GM12801 (cell line): Measurements from ENCODE around the gene POLR3E.

ENCODE experiments used
- TF ChIP-seq, protein P1 (sequence below): IDR thresholded peaks from one replicate; pipeline ENCODE4 v1.5.1; 2011; ENCODE audit warnings: control low read depth; ENCODE audit not compliant: insufficient read length; ENCODE audit errors: extremely low read depth

Gene POLR3E

DNA sequence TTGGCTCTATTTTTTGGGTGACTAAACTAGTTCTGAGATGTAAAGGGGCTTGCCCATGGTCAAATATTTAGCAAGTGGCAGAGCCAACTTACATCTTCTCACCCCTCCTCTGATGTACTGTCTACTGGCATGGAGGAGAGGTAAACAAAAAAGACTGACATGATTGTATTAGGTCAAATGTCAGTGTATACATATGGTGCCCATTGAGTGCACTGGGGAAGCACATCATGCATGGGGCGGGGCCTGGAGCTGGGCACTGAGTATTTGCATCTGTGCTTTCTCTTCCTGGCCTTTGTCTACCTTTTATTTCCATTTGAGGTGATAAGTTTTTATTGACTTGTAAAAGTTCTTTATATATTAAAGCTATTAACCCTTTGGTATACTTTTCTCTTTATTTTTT is 22.3 kb upstream of the POLR3E start:
- TF ChIP-seq, protein P1, sequence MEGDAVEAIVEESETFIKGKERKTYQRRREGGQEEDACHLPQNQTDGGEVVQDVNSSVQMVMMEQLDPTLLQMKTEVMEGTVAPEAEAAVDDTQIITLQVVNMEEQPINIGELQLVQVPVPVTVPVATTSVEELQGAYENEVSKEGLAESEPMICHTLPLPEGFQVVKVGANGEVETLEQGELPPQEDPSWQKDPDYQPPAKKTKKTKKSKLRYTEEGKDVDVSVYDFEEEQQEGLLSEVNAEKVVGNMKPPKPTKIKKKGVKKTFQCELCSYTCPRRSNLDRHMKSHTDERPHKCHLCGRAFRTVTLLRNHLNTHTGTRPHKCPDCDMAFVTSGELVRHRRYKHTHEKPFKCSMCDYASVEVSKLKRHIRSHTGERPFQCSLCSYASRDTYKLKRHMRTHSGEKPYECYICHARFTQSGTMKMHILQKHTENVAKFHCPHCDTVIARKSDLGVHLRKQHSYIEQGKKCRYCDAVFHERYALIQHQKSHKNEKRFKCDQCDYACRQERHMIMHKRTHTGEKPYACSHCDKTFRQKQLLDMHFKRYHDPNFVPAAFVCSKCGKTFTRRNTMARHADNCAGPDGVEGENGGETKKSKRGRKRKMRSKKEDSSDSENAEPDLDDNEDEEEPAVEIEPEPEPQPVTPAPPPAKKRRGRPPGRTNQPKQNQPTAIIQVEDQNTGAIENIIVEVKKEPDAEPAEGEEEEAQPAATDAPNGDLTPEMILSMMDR = no peak

DNA sequence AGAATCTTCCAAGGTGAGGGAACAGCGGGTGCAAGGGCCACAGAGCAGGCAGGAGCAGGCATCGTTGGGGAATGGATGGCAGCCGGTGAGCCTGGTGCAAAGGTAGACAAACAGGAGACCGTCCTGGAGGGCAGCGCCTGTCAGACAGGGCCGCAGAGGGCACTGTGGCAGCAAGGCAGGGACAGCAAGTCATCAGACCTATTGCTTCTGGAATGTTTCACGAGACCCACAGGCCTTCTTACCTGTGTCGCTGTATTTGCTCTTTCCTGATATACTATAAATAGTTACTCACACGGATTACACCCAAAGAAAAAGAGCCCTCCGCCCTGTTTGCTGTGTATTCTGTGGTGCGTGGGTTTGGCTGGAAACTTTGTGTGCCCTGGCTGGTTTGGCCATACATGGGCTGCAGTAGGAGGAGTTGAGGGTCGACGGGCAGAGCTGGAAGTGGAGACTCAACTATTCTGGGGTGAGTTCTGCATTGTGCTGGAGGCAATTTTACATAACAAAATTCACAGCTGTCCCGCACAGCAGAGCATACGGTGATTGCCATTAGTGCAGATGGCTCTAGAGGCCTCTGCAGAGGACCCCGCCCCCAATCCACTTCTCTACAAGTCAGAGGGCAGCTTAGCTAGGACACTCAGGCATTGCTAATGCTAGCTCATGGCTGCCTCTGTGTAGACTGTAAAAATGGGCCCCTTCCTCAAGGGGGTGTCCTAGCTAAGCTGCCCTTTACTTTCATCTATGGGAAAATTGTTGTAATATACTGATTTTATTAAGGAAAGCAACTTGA is 18.6 kb upstream of the POLR3E start:
- TF ChIP-seq, protein P1 = no peak

DNA sequence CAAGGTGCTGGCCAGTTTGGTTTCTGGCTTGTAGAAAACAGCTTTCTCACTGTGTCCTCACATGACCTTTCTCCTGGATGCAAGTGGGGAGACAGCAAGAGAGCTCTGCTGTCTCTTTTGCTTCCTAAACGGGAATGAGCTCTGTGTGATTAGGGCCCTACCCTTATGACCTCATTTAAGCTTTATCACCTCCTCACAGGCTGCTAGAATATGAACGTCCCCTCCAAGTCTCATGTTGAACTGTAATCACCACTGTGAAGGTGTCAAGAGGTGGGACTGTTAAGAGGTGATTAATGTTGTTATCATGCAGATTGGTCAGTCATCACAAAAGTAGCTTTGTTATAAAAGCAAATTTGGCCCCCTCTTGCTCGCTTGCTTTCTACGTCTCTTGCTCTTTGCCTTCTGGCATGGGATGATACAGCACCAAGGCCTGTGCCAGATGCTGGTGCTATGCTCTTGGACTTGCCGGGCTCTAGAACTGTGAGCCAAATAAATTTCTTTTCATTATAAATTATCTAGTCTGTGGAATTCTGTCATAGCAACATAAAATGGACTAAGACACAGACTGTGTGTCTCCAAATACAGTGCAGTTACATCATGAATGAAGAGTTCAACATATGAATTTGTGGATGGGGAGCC is 14.8 kb upstream of the POLR3E start:
- TF ChIP-seq, protein P1 = no peak

DNA sequence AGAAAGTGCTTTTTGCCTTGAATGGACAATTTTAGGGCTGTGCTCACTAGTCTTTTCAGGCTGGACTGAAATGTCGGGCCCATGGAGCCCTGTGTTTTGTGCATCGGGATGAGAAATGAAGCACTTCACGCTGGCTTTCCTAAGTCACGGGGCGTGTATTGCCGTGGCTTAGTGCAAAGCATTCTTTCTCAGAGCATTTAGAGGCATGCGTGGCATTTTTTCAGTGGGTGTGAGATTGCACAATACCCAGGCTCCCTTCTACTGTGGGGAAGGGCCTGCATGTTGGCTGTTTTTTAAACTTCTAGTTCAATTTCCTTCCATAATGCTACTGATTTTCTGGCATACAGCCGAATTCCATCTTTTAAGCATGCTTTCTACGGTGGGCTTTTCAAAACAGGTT is 12.6 kb upstream of the POLR3E start:
- TF ChIP-seq, protein P1 = no peak

DNA sequence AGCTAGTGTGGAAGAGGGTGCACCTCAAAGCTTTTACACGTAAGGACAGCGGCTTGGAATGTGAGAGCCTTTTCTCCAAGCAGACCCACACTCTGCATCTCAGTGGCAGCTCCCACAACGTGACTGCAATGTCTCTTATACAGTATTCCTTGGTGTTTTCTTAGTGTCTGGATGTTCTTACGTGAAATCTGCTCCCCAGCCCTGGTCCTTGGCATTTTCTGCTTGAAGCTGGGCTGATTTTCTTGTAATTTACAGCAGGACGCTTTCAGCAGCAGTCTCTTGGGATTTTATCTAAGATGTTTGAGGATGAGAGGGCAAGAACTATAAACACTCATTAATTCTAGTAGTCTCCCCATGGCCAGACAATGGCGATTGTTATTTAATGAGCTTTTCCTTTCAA is 12.1 kb upstream of the POLR3E start:
- TF ChIP-seq, protein P1 = no peak

DNA sequence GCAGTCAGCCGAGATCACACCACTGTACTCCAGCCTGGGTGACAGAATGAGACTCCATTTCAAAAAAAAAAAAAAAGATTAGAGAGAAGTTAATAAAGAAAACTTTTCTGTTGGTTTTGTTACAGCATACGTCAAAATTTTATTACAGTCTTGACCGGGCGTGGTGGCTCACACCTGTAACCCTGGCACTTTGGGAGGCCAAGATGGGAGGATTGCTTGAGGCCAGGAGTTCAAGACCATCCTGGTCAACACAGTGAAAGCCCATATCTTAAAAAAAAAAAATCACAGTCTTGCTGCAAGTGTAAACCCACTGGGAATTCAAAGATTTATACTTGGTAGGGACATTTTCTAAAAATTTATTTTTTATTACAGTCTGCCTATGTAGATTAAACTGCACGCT is 6.2 kb upstream of the POLR3E start:
- TF ChIP-seq, protein P1 = no peak

DNA sequence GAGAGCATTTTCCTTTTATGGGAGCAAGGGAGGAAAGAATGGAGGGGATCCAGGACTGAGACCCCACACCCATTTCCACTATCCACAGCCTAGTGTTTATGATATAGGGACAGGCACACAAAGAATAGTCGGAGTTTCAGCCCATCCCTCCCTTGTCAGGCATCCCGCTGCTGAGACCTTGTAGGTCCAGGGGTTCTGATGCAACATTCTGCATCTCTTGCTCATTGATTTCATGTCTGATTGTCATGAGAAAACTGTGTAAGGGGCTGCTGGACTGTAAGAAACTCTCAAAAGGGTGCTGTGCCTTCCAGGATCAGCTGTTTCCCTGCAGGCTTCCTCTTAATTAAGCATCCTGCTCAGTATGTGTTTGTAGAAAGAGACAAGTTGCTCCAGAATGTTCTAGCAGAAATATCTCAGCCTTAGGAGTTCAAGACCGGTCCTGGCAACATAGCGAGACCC is 5.3 kb upstream of the POLR3E start:
- TF ChIP-seq, protein P1 = no peak
